DOHH2 (cell line): Measurements from ENCODE around the gene IFNGR2.
A peak's percentile ranks its signal among the peaks of the same experiment; 100 is the strongest.
"Not testable (repeated sequence)": the region's sequence is repeated elsewhere in the genome, so short reads cannot be mapped to it uniquely, and the experiment has no call there.

ENCODE experiments used
- H3F3A ChIP-seq: fragments of 200-600 bp; sonication (generic), shearing (Covaris generic); 2 replicates; pipeline ENCODE4 v1.6.0; 2016; ENCODE audit warnings: antibody characterized with exemption, mild to moderate bottlenecking; ENCODE audit not compliant: control insufficient read depth, insufficient read depth
- H3K27ac ChIP-seq: fragments of 200-600 bp; sonication (generic); 2 replicates; pipeline ENCODE4 v1.5.1; 2014; ENCODE audit warnings: low read depth, mild to moderate bottlenecking, low read length, moderate library complexity
- H3K27me3 ChIP-seq: fragments of 200-600 bp; sonication (generic); 2 replicates; pipeline ENCODE4 v1.6.1; 2014; ENCODE audit warnings: mild to moderate bottlenecking, low read length, mixed read lengths; ENCODE audit not compliant: control insufficient read depth
- H3K36me3 ChIP-seq: fragments of 200-600 bp; sonication (generic); 2 replicates; pipeline ENCODE4 v1.6.1; 2014; ENCODE audit warnings: mild to moderate bottlenecking, low read length, moderate library complexity, mixed read lengths; ENCODE audit not compliant: control insufficient read depth
- H3K4me1 ChIP-seq: fragments of 200-600 bp; sonication (generic); 2 replicates; pipeline ENCODE4 v1.6.1; 2014; ENCODE audit warnings: mild to moderate bottlenecking, low read length, mixed read lengths; ENCODE audit not compliant: control insufficient read depth
- H3K4me2 ChIP-seq: fragments of 200-600 bp; sonication (generic); 2 replicates; pipeline ENCODE4 v1.6.0; 2014; ENCODE audit warnings: mild to moderate bottlenecking, low read length, moderate library complexity
- H3K4me3 ChIP-seq: fragments of 200-600 bp; sonication (generic); 2 replicates; pipeline ENCODE4 v1.5.1; 2014; ENCODE audit warnings: mild to moderate bottlenecking, low read length, mixed read lengths
- H3K79me2 ChIP-seq: fragments of 200-600 bp; sonication (generic); 2 replicates; pipeline ENCODE4 v1.6.1; 2014; ENCODE audit warnings: mild to moderate bottlenecking, low read length, mixed read lengths; ENCODE audit not compliant: control insufficient read depth
- H3K9me2 ChIP-seq: fragments of 200-600 bp; sonication (generic); replicated peaks from 2 replicates; pipeline ENCODE4 v1.6.1; 2014; ENCODE audit warnings: mild to moderate bottlenecking, low read length, mixed read lengths; ENCODE audit not compliant: control insufficient read depth
- H3K9me3 ChIP-seq: fragments of 200-600 bp; sonication (generic); 2 replicates; pipeline ENCODE4 v1.6.1; 2014; ENCODE audit warnings: antibody characterized with exemption, low read length, mixed read lengths; ENCODE audit not compliant: control insufficient read depth, insufficient read depth
- H4K20me1 ChIP-seq: fragments of 200-600 bp; sonication (generic); 2 replicates; pipeline ENCODE4 v1.6.0; 2014; ENCODE audit warnings: low read depth, mild to moderate bottlenecking, antibody characterized with exemption, low read length, moderate library complexity; ENCODE audit not compliant: control insufficient read depth, insufficient read depth
- CTCF ChIP-seq: fragments of 200-600 bp; sonication (generic); IDR thresholded peaks from one replicate; pipeline ENCODE4 v1.5.1; 2014; ENCODE audit warnings: antibody characterized with exemption, mild to moderate bottlenecking, low read depth, low read length; ENCODE audit not compliant: poor library complexity, severe bottlenecking
- EZH2phosphoT487 ChIP-seq: fragments of 200-600 bp; sonication (generic); IDR thresholded peaks from 2 replicates; pipeline ENCODE4 v1.6.1; 2017; ENCODE audit warnings: borderline replicate concordance, mild to moderate bottlenecking, antibody characterized with exemption, low read length, moderate library complexity, mixed read lengths

IFNGR2 gene

GRCh38 chr21:33441489-33442477, 38.6 kb downstream of the IFNGR2 start:
- H3K4me2 ChIP-seq, result peak overlapping the region; percentile 61
- H3F3A ChIP-seq, result peaks cover 27% of the 10 kb centered on the region
- peak overlapping the region; percentile 51 for H3K4me3 ChIP-seq
- peak overlapping the region; percentile 75 for H3K27ac ChIP-seq
- H3K27me3 ChIP-seq, result no peaks in the 10 kb centered on the region
- no peaks in the 10 kb centered on the region for H3K9me2 ChIP-seq
- H3K9me3 ChIP-seq, result no peaks in the 10 kb centered on the region
- TF ChIP-seq EZH2phosphoT487 (no peak), CTCF (no peak)
- no peaks in the 10 kb centered on the region for H4K20me1 ChIP-seq
- peaks cover 66% of the 10 kb centered on the region for H3K4me1 ChIP-seq
- peaks cover 18% of the 10 kb centered on the region for H3K36me3 ChIP-seq
- H3K79me2 ChIP-seq, result no peaks in the 10 kb centered on the region

DNA sequence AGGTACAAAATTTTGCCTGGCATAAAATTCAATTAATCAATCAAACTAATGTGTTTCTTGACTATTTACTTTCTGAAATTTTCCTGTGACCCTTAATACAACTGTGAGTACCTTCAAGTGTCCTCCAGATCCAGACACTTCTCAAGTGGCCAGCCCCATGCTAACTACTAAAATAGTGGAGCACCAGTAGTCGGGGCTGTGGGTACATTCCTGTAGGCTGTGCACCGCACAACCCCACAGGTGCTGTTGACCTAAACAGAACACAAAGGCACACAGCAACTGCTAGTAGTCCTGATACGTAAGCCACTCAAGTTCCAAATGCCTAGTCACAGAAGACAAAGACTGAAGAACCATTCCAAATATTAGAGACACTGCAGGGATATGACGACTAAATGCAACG, 40.0 kb downstream of the IFNGR2 start:
- peaks cover 52% of the 10 kb centered on the region for H3K4me1 ChIP-seq
- TF ChIP-seq EZH2phosphoT487 (no peak), CTCF (no peak)

DNA sequence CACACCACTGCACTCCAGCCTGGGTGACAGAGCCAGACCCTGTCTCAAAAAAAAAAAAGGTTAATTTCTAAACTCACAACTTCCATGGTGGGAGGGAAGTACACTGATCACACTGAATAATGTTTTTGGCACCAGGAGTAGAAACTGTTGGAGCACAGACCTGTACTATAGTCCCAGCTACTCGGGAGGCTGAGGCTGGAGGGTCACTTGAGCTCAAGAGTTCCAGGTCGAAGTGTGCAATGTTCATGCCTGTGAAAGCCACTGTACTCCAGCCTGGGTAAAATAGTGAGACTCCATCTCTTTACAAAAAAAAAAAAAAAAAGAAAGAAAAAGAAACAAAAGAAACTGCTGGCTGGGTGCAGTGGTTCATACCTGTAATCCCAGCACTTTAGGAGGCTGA, 41.3 kb downstream of the IFNGR2 start:
- Histone ChIP-seq H3F3A (peaks cover 22% of the 10 kb centered on the region), H4K20me1 (no peaks in the 10 kb centered on the region), H3K27me3 (no peaks in the 10 kb centered on the region), H3K4me2 (no peak overlapping the region), H3K9me2 (no peaks in the 10 kb centered on the region), H3K79me2 (no peaks in the 10 kb centered on the region), H3K36me3 (no peaks in the 10 kb centered on the region), H3K27ac (no peak overlapping the region), H3K9me3 (no peaks in the 10 kb centered on the region), H3K4me3 (no peak overlapping the region), H3K4me1 (peaks cover 48% of the 10 kb centered on the region)
- no peak for TF ChIP-seq CTCF

More for the DNA sequence above, 40.0 kb downstream of the IFNGR2 start:
- H3F3A ChIP-seq, result peaks cover 25% of the 10 kb centered on the region
- H3K9me2 ChIP-seq, result no peaks in the 10 kb centered on the region
- H3K79me2 ChIP-seq, result no peaks in the 10 kb centered on the region
- no peaks in the 10 kb centered on the region for H4K20me1 ChIP-seq
- H3K4me3 ChIP-seq, result no peak overlapping the region
- H3K4me2 ChIP-seq, result no peak overlapping the region
- H3K36me3 ChIP-seq, result peaks cover 4% of the 10 kb centered on the region
- 0 out of 2 replicates have a peak overlapping the region, but pooled peaks have one; percentile 7 for H3K27ac ChIP-seq
- H3K9me3 ChIP-seq, result no peaks in the 10 kb centered on the region
- no peaks in the 10 kb centered on the region for H3K27me3 ChIP-seq

DNA sequence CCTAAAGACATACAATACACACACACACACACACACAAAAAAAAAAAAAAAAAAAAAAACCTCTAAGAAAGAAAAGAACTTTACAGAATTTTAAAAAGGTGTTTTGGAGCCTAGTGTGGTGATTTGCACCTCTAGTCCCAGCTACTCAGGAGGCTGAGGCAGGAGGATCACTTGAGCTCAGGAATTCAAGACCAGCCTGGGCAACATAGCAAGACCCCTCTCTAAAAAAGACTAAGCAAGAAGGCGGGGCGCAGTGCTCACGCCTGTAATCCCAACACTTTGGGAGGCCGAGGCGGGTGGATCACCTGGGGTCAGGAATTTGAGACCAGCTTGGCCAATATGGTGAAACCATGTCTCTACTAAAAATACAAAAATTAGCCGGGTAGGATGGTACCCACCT, 43.4 kb downstream of the IFNGR2 start:
- peaks cover 16% of the 10 kb centered on the region for H3F3A ChIP-seq
- H3K9me2 ChIP-seq, H3K4me2 ChIP-seq, H3K4me3 ChIP-seq, H3K27me3 ChIP-seq, H3K79me2 ChIP-seq, H3K27ac ChIP-seq, H4K20me1 ChIP-seq, H3K9me3 ChIP-seq, H3K36me3 ChIP-seq: not testable (repeated sequence)
- H3K4me1 ChIP-seq, result peaks cover 28% of the 10 kb centered on the region
